Stimulated activated CD4-positive, alpha-beta T cell treated with anti-CD3 and anti-CD28 coated beads, TNF-alpha, amount 100 ng/mL, for 1 hour (primary cell): ENCODE data around the gene REEP6.
A peak's percentile ranks its signal among the peaks of the same experiment; 100 is the strongest.
"Not testable (repeated sequence)": the region's sequence is repeated elsewhere in the genome, so short reads cannot be mapped to it uniquely, and the experiment has no call there.

Experiments
- DNase-seq, 3 donors: peaks; one replicate each; pipeline ENCODE4 v3.0.0-alpha.2; 2020; ENCODE audit warnings: low read depth in 3 of 3, low spot score in 1 of 3

Gene REEP6

GRCh38 chr19:1471515-1472160 is 19.3 kb upstream of the REEP6 start:
- no peak for DNase-seq

- DNase-seq = no peak
Measured at GRCh38 chr19:1472231-1473084, 18.5 kb upstream of the REEP6 start.

GRCh38 chr19:1473085-1473851 is 17.7 kb upstream of the REEP6 start:
- no peak for DNase-seq

- no peak for DNase-seq
Measured at GRCh38 chr19:1474011-1474764, 16.8 kb upstream of the REEP6 start.

- no peak for DNase-seq
Measured at GRCh38 chr19:1474765-1475351, 16.1 kb upstream of the REEP6 start.

GRCh38 chr19:1475751-1476437 is 15.1 kb upstream of the REEP6 start:
- no peak for DNase-seq

- DNase-seq = not testable (repeated sequence)
Measured at GRCh38 chr19:1477056-1477455, 13.9 kb upstream of the REEP6 start.

GRCh38 chr19:1478934-1479707 is 11.9 kb upstream of the REEP6 start, which contains the start of gene C19orf25:
C19orf25 (minus strand) TSS chr19:1479215; CDS start chr19:1478903, 312 bp downstream.
- peak; percentile 61 to 86 (median 80) for DNase-seq

GRCh38 chr19:1481224-1481892 is 9.6 kb upstream of the REEP6 start:
- DNase-seq = no peak

GRCh38 chr19:1481893-1482360 is 9.1 kb upstream of the REEP6 start:
- DNase-seq = no peak

- DNase-seq = no peak
Measured at GRCh38 chr19:1482361-1483130, 8.4 kb upstream of the REEP6 start.

- DNase-seq = no peak
Measured at GRCh38 chr19:1483131-1483978, 7.6 kb upstream of the REEP6 start.

GRCh38 chr19:1483979-1484428 is 7.0 kb upstream of the REEP6 start:
- no peak for DNase-seq

- no peak for DNase-seq
Measured at GRCh38 chr19:1486720-1487575, 4.0 kb upstream of the REEP6 start.

- no peak for DNase-seq
Measured at GRCh38 chr19:1487576-1488281, 3.3 kb upstream of the REEP6 start.
